Measurements from ENCODE around the gene DCDC2C.

The DCDC2C gene

DNA sequence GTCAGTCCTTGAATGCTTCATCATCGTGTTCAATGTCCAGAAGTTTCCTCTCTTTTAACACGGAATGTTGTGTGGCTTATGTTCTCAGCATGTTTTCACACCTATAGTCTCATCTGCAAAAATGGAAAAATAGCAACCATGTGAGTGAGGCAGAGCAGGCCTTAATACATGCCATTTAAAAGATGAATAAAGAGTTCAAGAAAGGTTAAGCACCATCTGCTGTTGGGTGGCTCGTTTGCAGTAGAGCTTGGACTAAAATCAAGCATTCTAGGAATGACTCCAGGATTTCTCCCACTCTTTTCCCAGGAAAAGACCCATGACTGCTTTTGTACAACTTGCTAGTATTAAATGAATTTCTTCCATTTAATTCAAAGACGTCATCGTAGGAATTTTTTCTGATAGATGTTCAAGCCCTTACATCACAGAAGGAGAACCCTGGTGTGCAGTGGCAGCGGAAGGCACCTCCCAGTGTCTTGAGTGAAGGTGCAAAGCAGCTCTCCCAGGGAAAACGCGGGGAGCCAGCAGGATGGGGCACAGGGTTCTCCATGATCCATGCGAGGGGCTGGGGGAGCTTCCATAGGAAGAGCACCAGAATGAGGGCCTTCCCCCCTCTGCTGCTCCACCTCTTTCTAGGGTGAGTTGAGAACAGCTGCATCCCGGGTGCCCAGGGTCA lies 9.6 kb downstream of the DCDC2C start:
- DNase-seq = no peak

DNA sequence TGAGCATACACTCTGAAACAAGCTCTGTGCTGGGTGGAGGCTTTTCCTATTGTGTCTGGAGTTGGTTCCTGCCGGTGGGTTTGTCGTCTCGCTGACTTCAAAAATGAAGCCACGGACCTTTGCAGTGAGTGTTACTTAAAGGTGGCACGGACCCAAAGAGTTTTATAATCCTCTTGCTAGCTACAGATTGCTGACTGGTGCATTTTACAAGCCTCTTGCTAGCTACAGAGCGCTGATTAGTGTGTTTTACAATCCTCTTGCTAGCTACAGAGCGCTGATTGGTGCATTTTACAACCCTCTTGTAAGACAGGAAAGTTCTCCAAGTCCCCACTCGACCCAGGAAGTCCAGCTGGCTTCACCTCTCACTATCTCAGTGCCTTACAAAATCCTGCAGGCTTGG lies 15.3 kb downstream of the DCDC2C start:
- DNase-seq = no peak

DNA sequence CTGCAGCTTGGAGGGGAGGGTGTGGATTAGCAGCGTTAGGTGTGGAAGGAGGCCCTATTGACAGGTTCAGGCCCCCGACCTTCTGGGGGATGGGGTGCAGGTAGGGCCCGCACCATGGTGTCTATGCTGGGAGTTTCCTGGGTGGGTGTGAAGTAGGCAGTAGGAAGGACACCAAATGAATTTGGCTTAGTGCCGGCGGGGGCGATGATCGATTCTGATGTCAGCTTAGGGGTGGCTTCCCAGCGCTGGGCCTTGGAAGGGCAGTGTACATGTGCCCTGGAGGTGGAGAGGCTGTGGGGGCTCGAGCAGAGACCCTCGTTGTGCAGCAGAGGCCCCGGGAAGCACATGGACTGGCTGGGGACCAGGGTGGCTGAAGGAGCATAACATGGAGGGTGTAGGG lies 21.6 kb downstream of the DCDC2C start:
- no peak for DNase-seq

DNA sequence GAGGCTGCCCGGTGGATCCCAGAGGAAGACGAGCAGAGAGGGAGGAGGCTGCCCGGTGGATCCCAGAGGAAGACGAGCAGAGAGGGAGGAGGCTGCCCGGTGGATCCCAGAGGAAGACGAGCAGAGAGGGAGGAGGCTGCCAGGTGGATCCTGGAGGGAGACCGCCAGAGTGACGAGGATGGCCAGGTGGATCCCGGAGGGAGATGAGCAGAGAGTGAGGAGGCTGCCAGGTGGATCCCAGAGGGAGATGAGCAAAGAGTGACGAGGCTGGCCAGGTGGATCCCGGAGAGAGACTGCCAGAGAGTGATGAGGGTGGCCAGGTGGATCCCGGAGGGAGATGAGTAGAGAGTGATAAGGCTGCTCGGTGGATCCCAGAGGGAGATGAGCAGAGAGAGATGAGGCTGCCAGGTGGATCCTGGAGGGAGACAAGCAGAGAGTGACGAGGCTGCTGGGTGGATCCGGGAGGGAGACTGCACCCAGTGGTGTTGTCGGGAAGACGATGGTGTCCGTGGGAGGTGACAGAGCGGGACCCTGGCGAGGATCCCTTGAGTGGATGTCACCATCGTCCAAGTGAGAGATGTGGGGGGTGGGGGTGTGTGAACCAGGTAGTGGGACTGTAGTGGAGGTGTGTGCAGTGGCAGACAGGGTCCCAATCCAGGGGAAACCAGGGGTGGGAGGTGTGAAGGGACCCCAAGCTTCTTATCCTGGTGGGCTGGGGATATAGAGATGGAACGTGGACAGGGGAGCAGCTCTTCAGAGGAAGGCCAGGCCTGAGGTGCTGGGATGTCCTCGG lies 22.3 kb downstream of the DCDC2C start:
- no peak for DNase-seq

DNA sequence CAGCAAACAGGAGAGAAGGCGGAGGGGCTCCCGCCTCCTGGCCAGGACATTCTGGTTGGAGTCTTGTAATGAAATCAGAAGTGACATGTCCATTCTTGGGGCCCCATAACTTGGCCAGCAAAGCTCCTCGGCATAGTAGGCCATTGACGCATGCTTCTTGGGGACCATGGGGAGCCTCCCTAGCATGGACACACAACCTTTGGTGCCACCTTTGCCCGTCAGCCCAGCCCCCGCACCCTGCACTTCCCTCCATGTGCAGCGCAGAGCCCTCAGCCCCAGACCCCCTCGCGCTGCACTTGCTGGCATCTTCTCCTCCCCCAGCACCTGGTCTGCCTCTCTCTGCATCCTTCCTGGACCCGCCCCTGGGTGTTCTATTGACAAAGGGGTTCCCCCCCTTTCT lies 23.1 kb downstream of the DCDC2C start:
- DNase-seq = no peak

DNA sequence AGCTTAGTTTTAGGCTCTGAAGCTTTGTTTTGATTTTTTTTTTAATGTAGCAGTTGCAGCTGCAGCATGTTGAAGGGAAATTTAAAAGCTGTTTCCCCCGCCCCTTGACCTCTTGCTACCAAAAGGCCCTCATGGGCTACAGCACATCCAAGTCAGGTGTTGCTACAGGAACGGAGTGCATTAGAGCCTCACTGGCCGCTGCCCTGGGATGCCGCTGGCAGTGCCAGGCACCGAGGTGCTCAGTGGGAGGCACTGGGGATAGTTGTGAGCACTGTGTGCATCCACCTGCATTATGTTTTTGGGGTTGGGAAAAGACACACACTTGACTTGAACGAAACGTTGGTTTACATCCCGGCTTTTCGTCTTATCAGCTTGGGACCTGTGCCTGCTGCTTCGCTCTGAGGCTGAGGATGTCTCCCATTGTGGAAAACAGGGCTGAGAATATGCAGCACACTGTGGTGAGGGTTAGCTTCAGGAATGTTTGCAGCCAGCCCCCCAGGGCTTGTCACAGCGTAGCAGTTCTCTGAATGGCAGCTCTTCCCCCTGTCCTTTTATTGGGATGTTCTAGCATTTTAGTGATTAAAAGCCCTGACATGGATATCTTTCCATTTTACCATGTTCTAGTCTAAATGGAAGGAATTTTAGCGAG lies 24.1 kb downstream of the DCDC2C start:
- no peak for DNase-seq

DNA sequence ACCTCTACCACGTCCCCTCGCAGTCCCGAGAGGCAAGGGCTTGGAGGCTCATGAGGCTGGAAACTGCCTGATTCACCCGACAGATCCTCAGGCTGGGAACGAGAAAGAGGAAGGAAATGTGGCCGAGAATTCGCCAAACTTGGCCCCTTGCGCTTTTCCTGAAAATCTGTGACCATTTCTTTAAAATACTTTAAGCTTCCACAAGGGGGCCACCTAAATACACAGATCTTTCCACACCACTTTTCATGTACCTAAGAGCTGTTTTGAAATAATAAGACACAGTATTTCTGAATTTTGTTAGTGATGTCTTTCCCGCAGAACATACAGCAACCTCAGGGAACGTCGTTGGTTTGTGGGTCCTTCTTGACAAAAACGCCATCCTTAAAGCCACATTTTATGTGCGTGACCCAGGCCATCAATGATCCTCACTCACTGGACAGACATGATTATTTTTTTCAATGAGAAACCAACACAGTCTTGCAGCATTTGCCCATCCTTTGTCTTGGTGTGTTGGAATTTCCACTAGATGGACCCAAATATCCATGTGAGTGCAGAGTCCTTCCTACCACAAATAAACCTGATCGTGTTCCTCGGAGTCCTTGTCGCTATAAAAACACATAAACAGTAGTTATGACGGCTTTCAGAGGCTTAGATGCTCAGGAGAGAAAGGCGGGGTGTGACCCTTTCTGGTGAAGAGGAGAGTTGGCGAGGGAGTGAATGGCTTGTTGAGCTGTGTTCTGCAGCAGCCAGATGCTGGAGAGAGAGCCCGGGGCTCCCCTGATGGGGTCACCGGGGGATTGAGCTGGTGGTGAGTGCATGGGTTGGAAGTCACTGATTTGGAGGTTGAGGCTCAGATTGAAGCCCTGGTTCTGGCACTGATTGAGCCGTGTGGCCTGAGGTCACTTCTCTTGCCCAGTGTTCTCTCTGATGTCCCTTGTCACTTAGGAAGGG lies 25.0 kb downstream of the DCDC2C start:
- DNase-seq = no peak

DNA sequence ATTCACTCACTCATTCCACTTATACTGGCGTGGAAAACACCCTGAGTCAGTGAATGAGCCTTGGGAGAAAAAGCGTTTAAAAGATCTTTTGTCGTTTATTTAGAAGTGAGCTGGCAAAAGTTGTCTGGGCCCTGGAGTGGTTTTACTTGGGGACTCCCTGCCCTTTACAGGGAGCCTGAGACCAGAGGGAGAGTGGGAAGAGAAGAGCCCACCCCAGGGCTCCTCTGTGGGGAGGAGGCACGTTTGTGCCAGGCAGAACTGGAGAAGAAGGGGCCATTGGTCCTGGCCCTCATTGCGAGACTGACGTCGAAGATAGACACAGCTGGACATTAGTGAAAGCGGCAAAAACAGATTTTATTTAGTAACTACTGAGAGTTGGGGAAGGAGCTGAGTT lies 25.7 kb downstream of the DCDC2C start:
- DNase-seq = no peak

DNA sequence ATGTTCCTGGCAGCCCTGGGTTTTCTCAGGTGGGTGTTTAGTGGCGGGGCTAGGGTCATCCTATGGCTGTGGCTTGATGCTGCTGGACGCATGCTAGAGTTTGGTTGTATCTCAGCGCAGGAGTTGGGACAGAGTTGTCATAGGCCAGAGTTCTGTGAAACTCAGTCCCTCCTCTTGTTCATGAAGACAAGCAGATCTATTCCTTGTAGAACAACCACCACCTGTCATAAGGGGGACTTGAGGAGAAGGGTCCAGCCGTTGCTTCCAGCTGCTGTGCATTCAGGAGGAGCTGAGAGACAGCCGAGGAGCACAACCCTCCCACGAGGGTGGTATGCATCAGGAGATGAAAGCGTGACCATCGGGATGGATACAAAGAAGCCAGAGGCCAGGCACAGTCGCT lies 26.4 kb downstream of the DCDC2C start:
- DNase-seq = no peak

DNA sequence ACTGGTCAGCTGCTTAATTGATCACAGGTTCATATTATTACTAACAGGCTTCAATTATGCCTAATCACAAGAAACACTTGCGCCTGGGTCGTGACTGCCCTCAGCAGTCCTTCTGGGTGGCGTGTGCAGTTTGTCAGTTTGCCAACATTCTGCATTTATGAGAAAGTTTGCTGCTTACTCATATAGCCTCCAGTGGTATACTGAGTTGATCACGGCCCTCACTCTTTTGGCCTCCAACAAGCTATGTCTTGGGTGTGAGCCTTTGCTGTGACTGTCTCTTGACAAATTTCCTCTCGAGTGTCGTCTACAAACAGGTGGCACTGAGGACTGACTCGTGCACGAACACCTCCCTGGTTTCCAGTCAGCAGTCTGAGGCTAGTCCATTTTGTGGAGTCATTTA lies 27.3 kb downstream of the DCDC2C start:
- no peak for DNase-seq

DNA sequence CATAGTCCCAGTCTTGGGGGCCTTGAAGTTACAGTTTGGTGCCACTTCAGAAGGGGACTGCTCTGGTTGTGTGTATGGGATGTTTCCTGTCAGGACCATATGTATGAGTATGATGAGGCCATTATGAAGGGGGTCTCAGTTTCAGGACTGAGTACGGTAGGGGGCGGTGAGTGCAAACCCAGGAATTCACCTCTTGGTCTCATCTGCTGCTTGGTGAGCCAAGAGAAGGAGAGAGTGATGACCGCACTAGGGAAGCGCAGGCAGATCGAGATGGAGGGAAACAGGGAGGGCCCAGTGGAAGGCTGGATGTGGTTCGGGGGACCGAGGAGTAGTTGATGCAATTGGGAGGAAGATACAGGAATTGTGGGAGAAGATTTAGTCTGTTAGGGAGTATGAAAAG lies 28.5 kb downstream of the DCDC2C start:
- DNase-seq = no peak

DNA sequence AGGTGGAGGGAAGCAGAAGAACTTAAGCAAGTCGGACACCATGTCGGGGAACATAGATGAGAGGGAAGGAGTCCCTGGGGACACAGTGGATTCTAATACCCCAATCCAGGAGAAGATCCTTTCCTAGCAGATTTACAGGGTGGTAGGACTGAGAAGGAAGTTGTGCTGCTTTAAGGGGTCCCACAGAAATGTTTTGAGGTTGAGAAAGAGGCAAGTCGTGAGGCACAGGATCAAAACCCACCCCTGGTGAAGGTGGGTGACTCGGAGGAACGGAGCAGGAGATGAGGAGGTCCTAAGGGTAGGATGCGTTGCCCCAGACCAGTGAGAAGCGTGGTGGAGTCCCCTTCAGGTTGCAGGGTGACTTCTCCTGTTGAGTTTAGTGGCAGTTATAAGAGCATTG lies 32.7 kb downstream of the DCDC2C start:
- DNase-seq = no peak

DNA sequence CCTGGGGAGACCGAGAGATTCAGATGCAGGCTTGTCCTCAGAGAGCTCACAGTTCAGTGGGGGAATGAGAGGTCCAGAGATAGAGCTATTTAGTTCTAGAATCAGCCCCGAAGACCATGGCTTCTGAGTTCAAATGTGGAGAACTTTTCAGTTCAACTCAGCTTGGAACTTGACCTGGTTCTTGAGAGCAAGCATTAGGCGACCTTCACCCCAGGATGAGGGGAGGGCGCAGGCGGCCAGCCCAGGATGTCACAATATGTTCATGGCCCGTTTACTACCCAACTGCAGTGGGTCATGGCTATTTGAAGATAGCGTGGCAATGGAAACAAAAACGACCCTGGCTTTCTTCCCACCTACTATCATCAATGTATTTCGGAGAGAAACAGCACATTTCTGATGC lies 33.8 kb downstream of the DCDC2C start:
- no peak for DNase-seq

DNA sequence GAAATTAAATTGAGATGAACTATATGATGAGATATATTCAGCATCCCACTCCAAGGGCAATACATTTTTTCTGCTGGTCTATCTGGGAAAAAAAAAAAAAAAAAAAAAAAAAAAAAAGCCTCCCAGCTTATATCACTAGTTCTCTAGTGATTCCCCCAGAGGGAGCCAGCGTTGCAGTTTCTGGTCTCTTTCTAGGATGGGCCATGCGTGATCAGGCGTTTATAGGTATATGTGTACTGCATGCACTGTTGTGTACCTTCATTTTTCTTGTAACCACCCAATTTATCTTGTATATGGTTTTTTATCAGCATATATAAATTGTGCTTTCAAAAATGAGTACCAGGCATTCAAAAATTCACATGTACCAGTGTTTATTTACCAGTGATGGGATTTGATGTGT lies 35.1 kb downstream of the DCDC2C start:
- DNase-seq = no peak

DNA sequence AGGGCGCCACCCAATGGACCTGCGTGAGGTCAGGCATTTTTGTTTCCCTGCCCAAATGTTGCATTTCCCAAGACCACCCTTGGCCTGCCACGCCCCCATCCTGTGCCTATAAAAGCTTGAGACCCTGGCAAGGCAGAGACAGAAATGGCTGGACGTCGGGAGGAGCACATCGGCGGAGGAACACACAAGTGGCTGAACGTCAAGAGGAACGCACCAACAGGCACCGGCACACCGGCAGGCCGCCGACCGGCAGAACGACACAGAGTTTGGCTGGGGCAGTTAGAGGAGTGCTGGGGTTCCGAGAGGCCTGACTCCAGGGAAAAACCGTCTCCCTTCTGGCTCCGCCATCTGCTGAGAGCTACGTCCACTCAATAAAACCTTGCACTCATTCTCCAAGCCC lies 35.9 kb downstream of the DCDC2C start:
- DNase-seq = no peak

DNA sequence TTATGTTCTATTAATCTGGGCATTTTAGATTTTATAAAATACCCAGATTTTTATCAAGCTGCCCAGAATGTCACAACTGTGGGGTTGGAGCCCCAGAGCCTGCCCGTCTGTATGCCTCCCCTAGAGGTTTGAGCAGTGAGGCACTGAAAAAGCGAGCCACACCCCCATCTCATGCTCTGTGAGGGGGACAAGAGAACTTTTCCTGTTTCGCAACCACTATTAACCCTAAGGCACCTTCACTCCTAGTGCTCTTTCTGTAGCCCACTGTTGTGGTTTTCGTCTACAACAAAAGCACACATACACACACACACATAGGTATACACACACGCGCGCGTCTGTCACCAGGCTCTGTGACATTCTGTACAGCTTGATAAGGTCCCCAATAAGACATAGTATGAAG lies 38.0 kb downstream of the DCDC2C start:
- DNase-seq = no peak

DNA sequence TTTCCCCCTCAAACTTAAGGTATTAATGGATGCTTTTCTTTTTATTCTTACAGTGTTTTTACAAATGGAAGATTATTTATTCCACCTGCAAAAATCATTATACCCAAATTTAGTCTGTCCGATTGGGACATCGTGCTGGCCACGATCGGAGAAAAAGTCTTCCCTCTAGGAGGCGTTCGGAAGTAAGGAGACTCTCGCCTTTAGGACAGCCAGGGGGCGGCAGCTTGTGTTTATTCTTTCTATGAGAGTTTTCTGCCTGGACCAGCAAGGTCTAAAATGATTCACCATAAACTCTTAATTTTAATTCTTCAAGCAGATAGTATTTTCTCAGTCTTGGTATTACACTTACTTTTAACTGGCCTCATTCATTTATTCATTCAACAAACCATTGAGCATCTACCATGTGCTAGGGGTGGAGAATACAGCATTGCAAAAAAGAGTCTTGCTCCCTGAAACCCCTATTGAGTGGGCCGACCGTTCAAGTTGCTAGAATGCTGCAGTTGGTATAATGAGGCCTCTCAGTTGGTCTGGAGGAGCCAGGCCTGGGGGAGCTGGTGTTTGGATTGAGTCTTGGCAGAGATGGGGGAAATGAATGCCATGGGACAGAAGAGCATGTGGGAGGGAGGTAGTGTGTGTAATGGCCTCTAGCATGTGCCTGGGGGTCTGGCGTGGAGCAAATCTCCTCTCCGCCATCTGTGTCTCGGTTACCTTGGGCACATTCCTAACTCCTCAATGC lies 38.7 kb downstream of the DCDC2C start:
- DNase-seq = no peak

DNA sequence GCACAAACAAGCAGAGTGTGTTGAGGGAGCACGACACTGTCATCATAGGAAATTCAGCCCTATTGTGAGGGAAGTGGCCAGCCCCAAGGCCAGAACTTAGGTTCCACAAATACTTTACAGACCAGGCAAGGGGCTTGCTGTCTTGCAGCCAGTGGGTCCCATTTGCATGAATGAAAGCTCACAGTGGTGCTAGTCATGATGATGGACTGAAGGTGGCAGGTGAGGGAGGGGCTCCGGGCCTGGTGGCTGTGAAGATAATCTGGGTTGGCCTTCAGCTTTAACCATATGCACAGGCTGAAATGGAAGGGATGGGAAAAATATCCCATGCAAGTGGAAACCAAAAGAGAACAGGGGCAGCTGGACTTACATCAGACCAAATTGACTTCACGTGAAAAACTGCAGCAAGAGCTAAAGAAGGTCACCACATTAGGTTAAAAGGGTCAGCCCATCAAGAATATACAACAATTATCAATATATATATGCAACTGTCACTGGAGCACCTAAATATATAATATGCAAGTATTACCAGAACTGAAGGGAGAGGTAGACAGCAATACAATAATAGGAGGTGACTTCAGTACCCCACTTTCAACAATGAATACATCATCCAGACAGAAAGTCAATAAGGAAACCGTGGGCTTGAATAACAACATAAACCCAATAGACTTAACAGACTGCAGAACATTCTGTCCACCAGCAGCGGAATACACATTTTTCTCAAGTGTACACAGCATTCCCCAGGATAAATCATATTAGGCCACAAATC lies 39.6 kb downstream of the DCDC2C start:
- no peak for DNase-seq

DNA sequence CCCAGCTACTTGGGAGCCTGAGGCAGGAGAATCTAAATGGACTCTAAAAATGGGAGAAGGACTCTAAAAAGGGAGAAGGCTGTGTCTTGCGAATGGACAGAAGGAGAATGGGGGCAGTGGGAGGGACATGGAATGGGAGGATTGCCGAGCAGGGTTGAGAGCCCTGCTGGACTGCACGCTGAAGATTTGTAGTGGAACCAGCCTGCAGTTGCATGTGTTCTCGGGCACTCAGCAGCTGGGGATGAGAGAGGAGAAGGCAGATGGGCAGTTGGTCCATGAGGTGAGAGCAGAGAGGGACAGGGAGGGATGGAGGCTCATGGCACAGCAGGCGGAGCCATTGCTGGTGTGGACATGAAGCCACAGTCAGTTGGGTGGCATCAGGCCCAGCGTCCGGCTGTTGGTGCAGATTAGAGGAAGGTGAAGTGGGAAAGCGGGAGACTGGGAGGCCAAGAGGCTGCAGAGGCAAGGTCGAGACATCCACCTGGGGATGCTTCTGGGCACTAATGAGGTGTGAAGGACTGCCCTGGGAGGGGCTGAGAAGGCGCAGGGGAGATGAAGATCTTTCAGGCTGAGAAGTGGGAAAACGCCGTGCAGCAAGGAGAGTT lies 40.7 kb downstream of the DCDC2C start:
- no peak for DNase-seq

DNA sequence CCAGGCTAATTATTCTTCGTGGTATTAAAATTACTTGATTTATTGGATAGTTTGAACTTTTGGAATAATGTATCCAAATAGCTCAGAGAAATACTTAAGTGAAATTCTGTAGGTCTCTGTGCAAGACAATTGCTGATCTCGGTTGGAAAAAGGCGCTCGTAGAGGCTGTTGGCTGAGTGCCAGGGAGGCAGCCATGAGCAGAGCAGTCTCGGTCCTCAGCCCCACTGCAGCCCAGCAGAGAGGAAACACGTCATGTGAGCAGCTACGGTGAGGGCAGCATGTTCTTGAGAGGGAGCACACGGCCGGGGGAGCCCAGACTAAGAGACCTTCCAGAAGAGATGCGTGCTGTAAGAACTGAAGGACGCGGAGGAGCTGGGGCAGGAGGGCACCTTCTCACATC lies 42.5 kb downstream of the DCDC2C start:
- DNase-seq = no peak

DNA sequence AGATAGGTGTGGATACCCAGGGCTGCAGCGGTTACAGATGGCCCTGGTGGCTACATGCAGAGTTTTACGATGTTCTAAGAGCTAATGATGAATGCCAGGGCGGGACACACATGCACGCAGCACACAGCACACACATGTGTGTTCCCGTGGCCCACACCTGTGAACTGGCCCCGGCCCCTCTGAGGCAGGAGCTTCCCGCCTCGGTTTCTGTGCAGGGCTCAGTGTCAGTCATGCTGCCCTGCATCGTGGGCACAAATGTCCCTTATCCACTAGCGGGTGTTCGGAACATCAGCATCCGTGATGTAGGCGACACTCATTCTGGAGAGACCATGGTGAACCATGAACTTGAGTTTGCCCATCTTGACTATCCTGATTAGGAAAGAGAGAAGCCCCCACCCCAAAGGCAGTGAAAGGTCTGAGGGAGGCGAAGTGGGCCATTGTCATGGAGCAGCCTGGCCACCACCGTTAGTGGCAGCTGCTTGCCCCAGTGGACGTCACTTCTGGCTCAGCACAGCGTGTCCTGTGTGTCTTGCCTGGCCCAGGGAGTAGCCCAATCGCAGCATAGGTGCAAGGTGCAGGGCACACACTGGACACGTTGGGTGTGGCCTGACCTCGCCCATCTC lies 43.8 kb downstream of the DCDC2C start:
- DNase-seq = no peak

All from stimulated activated naive CD4-positive, alpha-beta T cell treated with Interleukin-2 at 50 U/mL for 16 hours (primary cell).